22Rv1 (cell line): ENCODE measurements around the gene METTL26.

Source experiments
- ZFX ChIP-seq: fragments of 450-650 bp; IDR thresholded peaks from 2 replicates; pipeline ENCODE4 v1.6.1; 2017; ENCODE audit warnings: antibody characterized with exemption, borderline replicate concordance
- TF ChIP-seq, protein P1 (sequence below): fragments of 450-650 bp; IDR thresholded peaks from 2 replicates; pipeline ENCODE4 v1.5.1; 2017; ENCODE audit warnings: mild to moderate bottlenecking

DNA sequence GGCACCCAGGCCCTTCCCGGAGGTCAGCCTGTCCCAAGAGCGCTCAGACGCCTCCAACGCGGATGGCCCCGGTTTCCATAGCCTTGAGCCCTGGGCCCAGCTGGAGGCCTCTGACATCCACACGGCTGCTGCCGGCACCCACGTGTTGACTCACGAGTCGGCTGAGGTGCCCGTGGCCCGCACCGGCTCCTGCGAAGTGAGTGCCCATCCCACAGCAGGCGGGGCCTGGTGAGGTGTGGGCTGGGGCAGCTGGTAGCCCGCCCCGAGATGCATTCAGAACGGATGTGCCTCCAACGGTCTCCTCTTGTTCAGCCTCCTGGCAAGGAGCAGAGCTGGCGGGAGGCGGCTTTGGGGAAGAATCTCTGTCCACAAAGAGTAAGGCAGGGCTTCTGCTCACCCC, 15.7 kb upstream of the METTL26 start:
- TF ChIP-seq, protein P1, sequence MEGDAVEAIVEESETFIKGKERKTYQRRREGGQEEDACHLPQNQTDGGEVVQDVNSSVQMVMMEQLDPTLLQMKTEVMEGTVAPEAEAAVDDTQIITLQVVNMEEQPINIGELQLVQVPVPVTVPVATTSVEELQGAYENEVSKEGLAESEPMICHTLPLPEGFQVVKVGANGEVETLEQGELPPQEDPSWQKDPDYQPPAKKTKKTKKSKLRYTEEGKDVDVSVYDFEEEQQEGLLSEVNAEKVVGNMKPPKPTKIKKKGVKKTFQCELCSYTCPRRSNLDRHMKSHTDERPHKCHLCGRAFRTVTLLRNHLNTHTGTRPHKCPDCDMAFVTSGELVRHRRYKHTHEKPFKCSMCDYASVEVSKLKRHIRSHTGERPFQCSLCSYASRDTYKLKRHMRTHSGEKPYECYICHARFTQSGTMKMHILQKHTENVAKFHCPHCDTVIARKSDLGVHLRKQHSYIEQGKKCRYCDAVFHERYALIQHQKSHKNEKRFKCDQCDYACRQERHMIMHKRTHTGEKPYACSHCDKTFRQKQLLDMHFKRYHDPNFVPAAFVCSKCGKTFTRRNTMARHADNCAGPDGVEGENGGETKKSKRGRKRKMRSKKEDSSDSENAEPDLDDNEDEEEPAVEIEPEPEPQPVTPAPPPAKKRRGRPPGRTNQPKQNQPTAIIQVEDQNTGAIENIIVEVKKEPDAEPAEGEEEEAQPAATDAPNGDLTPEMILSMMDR, result no peak
- TF ChIP-seq ZFX, result no peak
